H1 (cell line): ENCODE data around the gene RIT2.

Source experiments
- CTBP2 ChIP-seq: IDR thresholded peaks from 2 replicates; pipeline ENCODE4 v1.7.0; 2011; ENCODE audit warnings: borderline replicate concordance, mild to moderate bottlenecking, moderate library complexity, mixed read lengths, low read length; ENCODE audit not compliant: insufficient read depth, insufficient read length
- EP300 ChIP-seq, 2 experiments: IDR thresholded peaks; 1 replicate in 1 of 2; 2 replicates in 1 of 2; pipeline ENCODE4 v1.6.1; 2011 to 2012; ENCODE audit warnings: low read depth in 2 of 2, low read length in 2 of 2, mild to moderate bottlenecking in 2 of 2, borderline replicate concordance in 1 of 2, inconsistent platforms in 1 of 2, moderate library complexity in 1 of 2
- RBBP5 ChIP-seq: IDR thresholded peaks from 2 replicates; pipeline ENCODE4 v1.7.1; 2012; ENCODE audit warnings: low read depth, mild to moderate bottlenecking, inconsistent platforms, low read length, moderate library complexity, borderline replicate concordance
- RFX5 ChIP-seq: IDR thresholded peaks from 2 replicates; pipeline ENCODE4 v1.6.1; 2011; ENCODE audit warnings: low read depth, low read length, improper control_type of control experiment, borderline replicate concordance
- RNF2 ChIP-seq: fragments of 200-900, 300-1000 bp; sonication (generic); IDR thresholded peaks from 2 replicates; pipeline ENCODE4 v1.7.1; 2016; ENCODE audit warnings: borderline replicate concordance, low read depth, mild to moderate bottlenecking, antibody characterized with exemption, low read length; ENCODE audit not compliant: poor library complexity, severe bottlenecking; ENCODE audit errors: missing control alignments
- SUZ12 ChIP-seq: fragments of 200-600 bp; sonication (generic); IDR thresholded peaks from 2 replicates; pipeline ENCODE4 v1.6.1; 2012; ENCODE audit warnings: mild to moderate bottlenecking, inconsistent platforms, low read length, moderate library complexity, mixed read lengths
- TAF1 ChIP-seq: IDR thresholded peaks from 2 replicates; pipeline ENCODE4 v1.6.1; 2011; ENCODE audit warnings: mild to moderate bottlenecking, low read depth, low read length
- TCF12 ChIP-seq: IDR thresholded peaks from 2 replicates; pipeline ENCODE4 v1.6.1; 2011; ENCODE audit warnings: low read depth, mild to moderate bottlenecking, low read length

DNA sequence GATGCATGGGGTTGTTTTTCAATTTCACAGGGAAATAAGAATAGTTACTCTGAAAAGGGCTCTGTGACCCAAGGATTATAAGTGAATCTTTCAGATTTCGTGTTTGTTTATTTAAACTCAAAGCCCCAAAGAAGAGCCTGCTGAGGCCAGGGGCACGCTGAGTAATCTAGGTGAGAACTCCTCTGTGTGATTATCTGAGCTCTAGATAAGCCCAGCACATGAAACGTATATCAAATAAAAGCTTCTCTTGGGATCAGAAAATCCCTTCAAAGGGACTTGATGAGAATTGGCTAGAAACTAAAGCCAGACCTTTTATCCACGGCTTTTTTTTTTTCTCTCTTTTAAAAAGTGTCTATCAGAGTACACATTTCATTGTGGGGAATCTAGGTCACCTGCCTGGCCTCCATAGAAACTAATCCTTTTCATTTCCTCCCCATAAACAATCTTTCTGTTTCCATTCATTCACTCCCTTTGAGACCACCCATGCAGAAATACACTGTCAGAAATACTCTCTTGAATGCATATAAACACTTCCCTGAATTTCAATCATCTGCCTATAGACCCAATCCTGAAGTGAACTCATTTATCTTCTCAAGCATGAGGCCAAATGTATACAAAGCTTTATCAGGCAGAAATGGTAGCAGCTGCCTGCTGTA is 137.4 kb downstream of the RIT2 start:
- TF ChIP-seq RFX5: no peak
- TF ChIP-seq TAF1: no peak
- no peak for TF ChIP-seq CTBP2
- no peak for TF ChIP-seq TCF12
- TF ChIP-seq RBBP5: no peak
- no peak for TF ChIP-seq RNF2
- TF ChIP-seq SUZ12: no peak
- no peak for TF ChIP-seq EP300 (IDR thresholded peaks at IDR 0.05; ENCODE audit: borderline replicate concordance in 1 of 2, low read depth in 2 of 2, low read length in 2 of 2)
